GM21367 (cell line): ENCODE data around the gene ZNF664.

Experiments
- ATAC-seq: cut with Tn5 transposase; IDR thresholded peaks from one replicate; pipeline ENCODE4 v1.9.1; 2021; ENCODE audit not compliant: unreplicated experiment

ZNF664 gene

GRCh38 chr12:124030510-124030909 lies 57.5 kb downstream of the ZNF664 start:
- no peak for ATAC-seq

GRCh38 chr12:124031058-124031457 lies 58.0 kb downstream of the ZNF664 start:
- no peak for ATAC-seq

- ATAC-seq, result no peak
Measured at GRCh38 chr12:124032265-124032886, 59.4 kb downstream of the ZNF664 start.

GRCh38 chr12:124033859-124034258 lies 60.8 kb downstream of the ZNF664 start:
- ATAC-seq, result no peak

- no peak for ATAC-seq
Measured at GRCh38 chr12:124034297-124034696, 61.3 kb downstream of the ZNF664 start.

GRCh38 chr12:124035163-124035562 lies 62.1 kb downstream of the ZNF664 start:
- no peak for ATAC-seq

- no peak for ATAC-seq
Measured at GRCh38 chr12:124036171-124036598, 63.2 kb downstream of the ZNF664 start.

GRCh38 chr12:124036657-124037109 lies 63.7 kb downstream of the ZNF664 start:
- ATAC-seq, result no peak

GRCh38 chr12:124037331-124037730 lies 64.3 kb downstream of the ZNF664 start:
- no peak for ATAC-seq

- ATAC-seq, result no peak
Measured at GRCh38 chr12:124039276-124039675, 66.3 kb downstream of the ZNF664 start.

GRCh38 chr12:124040291-124040690 lies 67.3 kb downstream of the ZNF664 start:
- no peak for ATAC-seq

- ATAC-seq, result no peak
Measured at GRCh38 chr12:124040737-124041136, 67.7 kb downstream of the ZNF664 start.

GRCh38 chr12:124041907-124042306 lies 68.9 kb downstream of the ZNF664 start:
- no peak for ATAC-seq

GRCh38 chr12:124044021-124044420 lies 71.0 kb downstream of the ZNF664 start:
- ATAC-seq, result no peak

GRCh38 chr12:124044809-124045321 lies 71.8 kb downstream of the ZNF664 start:
- no peak for ATAC-seq

GRCh38 chr12:124045671-124046455 lies 72.8 kb downstream of the ZNF664 start:
- ATAC-seq, result no peak

- ATAC-seq, result no peak
Measured at GRCh38 chr12:124046456-124046740, 73.4 kb downstream of the ZNF664 start.

- no peak for ATAC-seq
Measured at GRCh38 chr12:124047045-124047566, 74.1 kb downstream of the ZNF664 start.

GRCh38 chr12:124049451-124050094 lies 76.6 kb downstream of the ZNF664 start:
- ATAC-seq, result no peak

GRCh38 chr12:124053851-124054250 lies 80.8 kb downstream of the ZNF664 start:
- ATAC-seq, result no peak

- no peak for ATAC-seq
Measured at GRCh38 chr12:124055066-124055465, 82.1 kb downstream of the ZNF664 start.

GRCh38 chr12:124057691-124058090 lies 84.7 kb downstream of the ZNF664 start:
- no peak for ATAC-seq
